ENCODE results near the gene PANK1. TPM values are rescaled to one million over a fixed set of nuclear protein-coding genes. Genes with fewer than 3 reads are reported as not detected.
"Not testable (repeated sequence)": the region's sequence is repeated elsewhere in the genome, so short reads cannot be mapped to it uniquely, and the experiment has no call there.

Gene PANK1
- polyA plus RNA-seq, 1 of the 3 experiments (the other 2 are of a cell fraction): 4.2 TPM

GRCh38 chr10:89548673-89549072 lies 96.4 kb downstream of the PANK1 start:
- Histone ChIP-seq H3F3A (replicated peaks; ENCODE audit: insufficient read depth) (peaks cover 7% of the 10 kb centered on the region), H3K9me3 (no peaks in the 10 kb centered on the region), H3K27me3 (ENCODE audit: insufficient read depth) (no peaks in the 10 kb centered on the region), H3K4me2 (no peak overlapping the region), H3K9ac (no peak overlapping the region), H3K36me3 (replicated peaks in 1 of 2; ENCODE audit: control insufficient read depth in 1 of 2, insufficient read depth in 2 of 2, low read length in 1 of 2) (no peaks in the 10 kb centered on the region), H2AFZ (ENCODE audit: low read depth) (no peak overlapping the region), H3K4me1 (ENCODE audit: control insufficient read depth in 1 of 2, insufficient read depth in 2 of 2, low read depth in 1 of 2, low read length in 1 of 2) (peaks cover 3 to 7% of the 10 kb centered on the region in 2 experiments; a peak in 2 of 4 replicates), H3K4me3 (ENCODE audit: low read depth in 2 of 2, low read length in 1 of 2) (no peak overlapping the region), H3K9me2 (no peaks in the 10 kb centered on the region; the same call in 1 of the 2 replicates), H3K27ac (ENCODE audit: low read depth in 2 of 2, low read length in 1 of 2) (no peak overlapping the region), H4K20me1 (ENCODE audit: insufficient read depth) (no peaks in the 10 kb centered on the region), H3K79me2 (ENCODE audit: insufficient read depth) (no peaks in the 10 kb centered on the region)
- DNase-seq: no peak
- ChIA-PET POLR2A (no interaction called here), CTCF (no interaction called here)
- 88% methylated on average over 6 of the region's 6 CpGs for WGBS (ENCODE audit: low lambda C conversion rate)
- no peak for TF ChIP-seq ELF1 (IDR thresholded peaks at IDR 0.05)
- TF ChIP-seq REST (IDR thresholded peaks at IDR 0.05; ENCODE audit: low read depth, low read length): no peak
- TF ChIP-seq FOXJ3 (CRISPR knock-in tag; IDR thresholded peaks at IDR 0.05): no peak
- TF ChIP-seq GABPA (IDR thresholded peaks at IDR 0.05; ENCODE audit: low read depth): no peak
- TF ChIP-seq GATA2 (CRISPR knock-in tag; IDR thresholded peaks at IDR 0.05): no peak

- ChIA-PET CTCF (no interaction called here), POLR2A (no interaction called here)
- Histone ChIP-seq H3K36me3 (replicated peaks in 1 of 2; ENCODE audit: control insufficient read depth in 1 of 2, insufficient read depth in 2 of 2, low read length in 1 of 2) (no peaks in the 10 kb centered on the region), H3K4me1 (ENCODE audit: control insufficient read depth in 1 of 2, insufficient read depth in 2 of 2, low read depth in 1 of 2, low read length in 1 of 2) (peaks cover 0 to 7% of the 10 kb centered on the region in 2 experiments; a peak in 1 of 4 replicates), H4K20me1 (ENCODE audit: insufficient read depth) (no peaks in the 10 kb centered on the region), H3K4me3 (ENCODE audit: low read depth in 2 of 2, low read length in 1 of 2) (no peak overlapping the region), H3K27me3 (ENCODE audit: insufficient read depth) (no peaks in the 10 kb centered on the region), H3K27ac (ENCODE audit: low read depth in 2 of 2, low read length in 1 of 2) (no peak overlapping the region), H3F3A (replicated peaks; ENCODE audit: insufficient read depth) (peaks cover 6% of the 10 kb centered on the region), H3K79me2 (ENCODE audit: insufficient read depth) (no peaks in the 10 kb centered on the region), H3K4me2 (no peak overlapping the region), H3K9me2 (no peaks in the 10 kb centered on the region; the same call in 1 of the 2 replicates), H2AFZ (ENCODE audit: low read depth) (no peak overlapping the region), H3K9ac (no peak overlapping the region), H3K9me3 (no peaks in the 10 kb centered on the region)
- 75% methylated on average over 2 of the region's 2 CpGs for WGBS (ENCODE audit: low lambda C conversion rate)
- DNase-seq: no peak
- TF ChIP-seq FOXM1 (IDR thresholded peaks at IDR 0.05; ENCODE audit: low read depth): no peak
- no peak for TF ChIP-seq CHD2 (IDR thresholded peaks at IDR 0.05; ENCODE audit: low read length, partially characterized antibody)
- TF ChIP-seq GABPA (IDR thresholded peaks at IDR 0.05; ENCODE audit: low read depth): no peak
- TF ChIP-seq, protein P1, sequence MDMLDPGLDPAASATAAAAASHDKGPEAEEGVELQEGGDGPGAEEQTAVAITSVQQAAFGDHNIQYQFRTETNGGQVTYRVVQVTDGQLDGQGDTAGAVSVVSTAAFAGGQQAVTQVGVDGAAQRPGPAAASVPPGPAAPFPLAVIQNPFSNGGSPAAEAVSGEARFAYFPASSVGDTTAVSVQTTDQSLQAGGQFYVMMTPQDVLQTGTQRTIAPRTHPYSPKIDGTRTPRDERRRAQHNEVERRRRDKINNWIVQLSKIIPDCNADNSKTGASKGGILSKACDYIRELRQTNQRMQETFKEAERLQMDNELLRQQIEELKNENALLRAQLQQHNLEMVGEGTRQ (IDR thresholded peaks at IDR 0.05; ENCODE audit: borderline replicate concordance, low read depth, low read length): no peak
- TF ChIP-seq CTCF (IDR thresholded peaks at IDR 0.05): no peak
- no peak for TF ChIP-seq TCF12 (IDR thresholded peaks at IDR 0.05)
- no peak for TF ChIP-seq PBX3 (IDR thresholded peaks at IDR 0.05)
- no peak for TF ChIP-seq RCOR1 (IDR thresholded peaks at IDR 0.05; ENCODE audit: low read length)
- TF ChIP-seq MAX (IDR thresholded peaks at IDR 0.05; ENCODE audit: low read depth): no peak
Observed at GRCh38 chr10:89547853-89548513, 97.1 kb downstream of the PANK1 start.

- H2AFZ ChIP-seq (ENCODE audit: low read depth); H3K9me3 ChIP-seq; H3K27ac ChIP-seq (ENCODE audit: low read depth in 2 of 2, low read length in 1 of 2); H3K4me2 ChIP-seq; H4K20me1 ChIP-seq (ENCODE audit: insufficient read depth); H3K79me2 ChIP-seq (ENCODE audit: insufficient read depth); H3K36me3 ChIP-seq (replicated peaks in 1 of 2; ENCODE audit: control insufficient read depth in 1 of 2, insufficient read depth in 2 of 2, low read length in 1 of 2); DNase-seq; H3K9me2 ChIP-seq; POLR2A ChIA-PET; H3K4me1 ChIP-seq (ENCODE audit: control insufficient read depth in 1 of 2, insufficient read depth in 2 of 2, low read depth in 1 of 2, low read length in 1 of 2); H3K4me3 ChIP-seq (ENCODE audit: low read depth in 2 of 2, low read length in 1 of 2); H3K27me3 ChIP-seq (ENCODE audit: insufficient read depth); H3F3A ChIP-seq (replicated peaks; ENCODE audit: insufficient read depth); H3K9ac ChIP-seq; CTCF ChIA-PET: not testable (repeated sequence)
- WGBS (ENCODE audit: low lambda C conversion rate): 100% methylated on average over 1 of the region's 1 CpG
Observed at GRCh38 chr10:89546651-89547050, 98.4 kb downstream of the PANK1 start.
